ENCODE data around the gene FES.

The FES gene

GRCh38 chr15:90933301-90933700 lies 49.0 kb downstream of the FES start:
- no peak for DNase-seq

GRCh38 chr15:90934256-90934948 lies 50.1 kb downstream of the FES start:
- peak; percentile 75 for DNase-seq

- peak; percentile 80 for DNase-seq
These were observed 50.8 kb downstream of the FES start, which contains the start of gene UNC45A for GRCh38 chr15:90934949-90935751. UNC45A (plus strand) TSS chr15:90935285; CDS start chr15:90935325, 40 bp downstream.

GRCh38 chr15:90936823-90937222 lies 52.5 kb downstream of the FES start:
- no peak for DNase-seq

- DNase-seq, result no peak
These were observed 54.0 kb downstream of the FES start for GRCh38 chr15:90938261-90938660.

- no peak for DNase-seq
These were observed 55.5 kb downstream of the FES start for GRCh38 chr15:90939756-90940155.

GRCh38 chr15:90941038-90941437 lies 56.7 kb downstream of the FES start:
- DNase-seq, result no peak

GRCh38 chr15:90942354-90943120 lies 58.2 kb downstream of the FES start:
- DNase-seq, result no peak

- no peak for DNase-seq
These were observed 60.8 kb downstream of the FES start for GRCh38 chr15:90945091-90945490.
